K562 (cell line): ENCODE data around the gene TENM3. TPM values are rescaled to one million over a fixed set of nuclear protein-coding genes. Genes with fewer than 3 reads are reported as not detected.

Source experiments
- ATAC-seq: fragments of 200-7000 bp; cut with Tn5 transposase; 3 replicates; pipeline ENCODE4 v1.9.1; 2020; ENCODE audit warnings: moderate library complexity
- BruUV-seq: library from RNA; stranded (reverse); fragments of 400-500 nt; replicated peaks from 2 replicates; lab custom pipeline; 2021; lab: Mats Ljungman, UMichigan
- CTCF ChIA-PET: fragments of 300-600 bp; formaldehyde crosslinking; extraction: SDS; loops from one replicate; lab custom pipeline; 2021; ENCODE audit warnings: low intra/inter-chr PET ratio; lab: Yijun Ruan, JAX
- POLR2A ChIA-PET: fragments of 300-600, 350-650 bp; sonication (Branson Sonifier 250); formaldehyde crosslinking; extraction: SDS; loops from one replicate; lab custom pipeline; 2021; ENCODE audit warnings: antibody characterized with exemption, inconsistent platforms; lab: Yijun Ruan, JAX
- DNase-seq, 4 experiments: peaks; one replicate each; pipeline versions ENCODE4 v3.0.0 to v3.0.0-alpha.2; 2011 to 2018; ENCODE audit warnings: low spot score in 3 of 4, mixed read lengths in 3 of 4; ENCODE audit errors: extremely low read depth in 1 of 4
- FAIRE-seq: peaks from 2 replicates; lab custom pipeline; 2011; peaks lifted over from hg19 to GRCh38; lab: Jason Lieb, UNC
- H2AFZ ChIP-seq: 2 replicates; pipeline ENCODE4 v1.6.0; 2011; ENCODE audit warnings: low read depth, low read length, control low read depth, inconsistent platforms
- H3K27ac ChIP-seq: fragments of 200-600 bp; 3 replicates; pipeline ENCODE4 v1.8.0; 2011; ENCODE audit warnings: low read depth, mild to moderate bottlenecking, control low read depth, inconsistent platforms, low read length, moderate library complexity, mixed read lengths; ENCODE audit errors: extremely low read depth
- H3K27me3 ChIP-seq, 2 experiments: fragments of 300-600 bp in 1 of 2; 2 replicates in 1 of 2; 3 replicates in 1 of 2; pipeline versions ENCODE4 v1.6.0 to v1.8.0; 2011; ENCODE audit warnings: inconsistent platforms in 2 of 2, low read length in 2 of 2, mild to moderate bottlenecking in 1 of 2, mixed read lengths in 1 of 2, moderate library complexity in 1 of 2; ENCODE audit not compliant: control insufficient read depth in 2 of 2, insufficient read depth in 2 of 2
- H3K36me3 ChIP-seq: fragments of 300-600 bp; 3 replicates; pipeline ENCODE4 v1.8.0; 2011; ENCODE audit warnings: mild to moderate bottlenecking, low read length, inconsistent platforms; ENCODE audit not compliant: control insufficient read depth, insufficient read depth
- H3K4me1 ChIP-seq, 2 experiments: fragments of 200-600 bp in 1 of 2; replicated peaks in 1 of 2; 2 replicates in 1 of 2; 3 replicates in 1 of 2; pipeline versions ENCODE4 v1.5.1 to v1.8.0; 2011; ENCODE audit warnings: inconsistent platforms in 2 of 2, low read length in 2 of 2, mild to moderate bottlenecking in 1 of 2, mixed read lengths in 1 of 2, moderate library complexity in 1 of 2; ENCODE audit not compliant: control insufficient read depth in 2 of 2, insufficient read depth in 2 of 2
- H3K4me2 ChIP-seq: 2 replicates; pipeline ENCODE4 v1.6.1; 2011; ENCODE audit warnings: low read length, control low read depth, inconsistent platforms, mixed read lengths; ENCODE audit not compliant: insufficient read depth
- H3K4me3 ChIP-seq: fragments of 200-600 bp; sonication (generic), shearing (Covaris generic); 2 replicates; pipeline ENCODE4 v1.5.1; 2016; ENCODE audit warnings: control low read depth, inconsistent platforms
- H3K79me2 ChIP-seq: fragments of 200-600 bp; 3 replicates; pipeline ENCODE4 v1.8.0; 2011; ENCODE audit warnings: low read length, inconsistent platforms; ENCODE audit not compliant: control insufficient read depth, insufficient read depth
- H3K9ac ChIP-seq, 2 experiments: 2 replicates each; pipeline versions ENCODE4 v1.6.0 to v1.6.1; 2011; ENCODE audit warnings: low read depth in 2 of 2, low read length in 2 of 2, control low read depth in 1 of 2, inconsistent platforms in 1 of 2, mild to moderate bottlenecking in 1 of 2, mixed read lengths in 1 of 2; ENCODE audit not compliant: insufficient read depth in 1 of 2
- H3K9me1 ChIP-seq: one replicate; pipeline ENCODE4 v1.6.0; 2011; ENCODE audit warnings: inconsistent platforms, mild to moderate bottlenecking, low read length, moderate library complexity; ENCODE audit not compliant: control insufficient read depth, insufficient read depth
- H3K9me3 ChIP-seq: replicated peaks from 2 replicates; pipeline ENCODE4 v1.5.1; 2011; ENCODE audit warnings: low read depth, low read length, inconsistent platforms; ENCODE audit not compliant: control insufficient read depth, insufficient read depth
- H4K20me1 ChIP-seq: replicated peaks from 2 replicates; pipeline ENCODE4 v1.6.1; 2011; ENCODE audit warnings: low read length, inconsistent platforms, mixed read lengths; ENCODE audit not compliant: control insufficient read depth, insufficient read depth
- CBFA2T2 ChIP-seq: fragments of 450-650 bp; conservative IDR thresholded peaks from 2 replicates; pipeline ENCODE4 v1.6.1; 2017; ENCODE audit warnings: mild to moderate bottlenecking
- HDAC3 ChIP-seq: fragments of 450-650 bp; IDR thresholded peaks from 2 replicates; pipeline ENCODE4 v1.6.1; 2018; ENCODE audit warnings: borderline replicate concordance, mild to moderate bottlenecking, moderate library complexity; ENCODE audit not compliant: partially characterized antibody
- KDM2B ChIP-seq: fragments of 250-450 bp; sonication (Bioruptor Pico); IDR thresholded peaks from 2 replicates; pipeline ENCODE4 v1.8.0; 2021; ENCODE audit warnings: mild to moderate bottlenecking, moderate library complexity
- KLF1 ChIP-seq: fragments of 450-650 bp; IDR thresholded peaks from 2 replicates; pipeline ENCODE4 v1.6.1; 2016; ENCODE audit warnings: missing genetic modification characterization, missing compliant biosample characterization
- WGBS: fragments of 100-300 bp; shearing (Covaris generic); methylation state at CpG from one replicate; pipeline ENCODE4 v1.1.6; 2016; ENCODE audit warnings: low coverage, mixed read lengths; ENCODE audit not compliant: insufficient coverage; ENCODE audit errors: missing lambda C conversion rate; 5-methylcytosine and 5-hydroxymethylcytosine counted together
- in situ Hi-C: fragments of 300-500 bp; cut with MboI; formaldehyde crosslinking; loops from 4 replicates; pipeline ENCODE4 v1.15.0; 2018; ENCODE audit warnings: inconsistent platforms, mixed read lengths
- intact Hi-C: fragments of 100-400 bp; cut with micrococcal nuclease; formaldehyde crosslinking; loops from 2 replicates; pipeline ENCODE4 v1.14.2; 2022
- polyA plus RNA-seq, 8 experiments: library from polyadenylated mRNA; depleted of rRNA in 4 of 8; stranded (reverse) in 5 of 8; unstranded in 3 of 8; fragments of >200 nt; fragmentation: Nextera tagmentation in 2 of 8; fragmentation: Illumina TruSeq in 1 of 8; extraction: Ambion mirVana in 2 of 8; extraction: Trizol in 1 of 8; gene quantifications; 2 replicates each; pipeline versions ENCODE4 v1.2.1 to v1.2.3, GENCODE V29; 2011 to 2014; ENCODE audit warnings: inconsistent platforms in 1 of 8, missing spikeins in 1 of 8
- total RNA-seq, 7 experiments: library from RNA; depleted of rRNA in 6 of 7; stranded (reverse); fragments of >200 nt in 6 of 7; fragmentation: Illumina TruSeq in 2 of 7; extraction: Trizol in 2 of 7; gene quantifications; 2 replicates each; pipeline versions ENCODE4 v1.2.1 to v1.2.3, GENCODE V29; 2011 to 2021; ENCODE audit warnings: low replicate concordance in 1 of 7
- TF ChIP-seq, protein P1 (sequence below): sonication (generic); formaldehyde crosslinking; IDR thresholded peaks from 2 replicates; pipeline ENCODE4 v1.8.0; 2022; ENCODE audit warnings: mild to moderate bottlenecking, missing genetic modification reagents

TENM3 gene
- total and polyA plus RNA-seq, 9 of the 15 experiments (the other 6 are each of a cell fraction or from before 2014, with no cell fraction given): 0.01 to 0.02 TPM; not detected in 7

DNA sequence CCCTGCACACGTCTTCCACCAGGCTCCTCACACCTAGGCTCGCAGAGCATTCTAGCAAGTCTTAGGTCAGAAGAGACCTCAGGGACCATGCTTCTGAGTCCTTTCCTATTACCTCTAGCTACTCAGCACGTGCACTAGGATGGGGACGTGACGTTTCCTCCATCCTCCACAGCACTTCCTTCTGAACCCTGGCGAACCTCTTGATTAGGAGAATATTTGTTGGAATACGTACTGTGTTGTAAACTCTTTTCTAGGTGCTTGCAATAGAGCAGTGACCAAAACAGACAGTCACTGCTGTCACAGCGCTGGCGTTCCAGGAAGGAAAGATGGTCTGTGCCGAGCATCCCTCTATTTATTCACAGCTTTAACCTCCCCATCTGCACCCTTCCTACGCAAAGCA lies 12.9 kb upstream of the TENM3 start (continued):
- TF ChIP-seq, protein P1, sequence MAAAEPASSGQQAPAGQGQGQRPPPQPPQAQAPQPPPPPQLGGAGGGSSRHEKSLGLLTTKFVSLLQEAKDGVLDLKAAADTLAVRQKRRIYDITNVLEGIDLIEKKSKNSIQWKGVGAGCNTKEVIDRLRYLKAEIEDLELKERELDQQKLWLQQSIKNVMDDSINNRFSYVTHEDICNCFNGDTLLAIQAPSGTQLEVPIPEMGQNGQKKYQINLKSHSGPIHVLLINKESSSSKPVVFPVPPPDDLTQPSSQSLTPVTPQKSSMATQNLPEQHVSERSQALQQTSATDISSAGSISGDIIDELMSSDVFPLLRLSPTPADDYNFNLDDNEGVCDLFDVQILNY: no peak
- TF ChIP-seq KDM2B (CRISPR knock-in tag): no peak

DNA sequence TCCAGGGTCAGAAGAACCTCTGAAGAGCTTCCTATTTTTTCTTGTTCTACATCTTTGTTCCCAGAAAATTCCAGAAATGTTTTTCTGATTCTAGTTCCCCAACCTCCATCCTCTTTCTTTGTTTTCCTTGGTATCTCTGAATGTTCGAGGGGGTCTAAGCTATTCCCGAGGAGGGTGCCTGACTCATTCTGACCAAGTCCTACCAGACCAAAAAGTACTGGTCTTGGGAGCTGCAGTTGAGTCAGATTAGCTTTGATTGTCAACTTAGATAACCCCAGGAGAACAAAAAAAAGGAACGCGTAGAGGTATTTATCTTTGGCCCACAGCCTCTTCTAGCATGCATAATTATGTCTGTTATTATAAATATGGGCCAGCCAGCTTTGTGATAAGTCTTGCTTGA lies 12.1 kb upstream of the TENM3 start:
- no peak for FAIRE-seq
- 0% methylated on average over 4 of the region's 4 CpGs for WGBS
- no peak for ATAC-seq

More for the DNA sequence above, 12.1 kb upstream of the TENM3 start:
- Histone ChIP-seq H2AFZ (no peak overlapping the region), H3K4me3 (no peak overlapping the region), H3K36me3 (no peaks in the 10 kb centered on the region), H3K4me2 (no peak overlapping the region), H3K27me3 (peaks cover 0 to 4% of the 10 kb centered on the region in 2 experiments; a peak in 1 of 5 replicates), H3K79me2 (no peaks in the 10 kb centered on the region), H4K20me1 (no peaks in the 10 kb centered on the region), H3K9me1 (no peaks in the 10 kb centered on the region), H3K9ac (no peak overlapping the region), H3K27ac (no peak overlapping the region), H3K4me1 (no peaks in the 10 kb centered on the region), H3K9me3 (no peaks in the 10 kb centered on the region)
- DNase-seq: no peak
- no TSS peak for BruUV-seq
- ChIA-PET POLR2A (interaction anchor here (0.6 to 0.8 kb wide), 3 partner anchors 16 to 880 kb away, joined by 3 to 4 read pairs (median 3); no protein-coding TSS in a partner anchor), CTCF (no interaction called here)
- no peak for TF ChIP-seq HDAC3
- no peak for TF ChIP-seq CBFA2T2
- no peak for TF ChIP-seq KLF1
- intact Hi-C loops (no loop called here), in situ Hi-C loops (no loop called here)
